ENCODE measurements around the gene NF2.

GRCh38 chr22:29684244-29684643, 80.8 kb downstream of the NF2 start:
- TF ChIP-seq SUZ12 (IDR thresholded peaks at IDR 0.05) (no peak), NFRKB (IDR thresholded peaks at IDR 0.05) (no peak), ARNT (IDR thresholded peaks at IDR 0.05) (no peak), FOXM1 (IDR thresholded peaks at IDR 0.05; ENCODE audit: borderline replicate concordance) (no peak), LEF1 (IDR thresholded peaks at IDR 0.05; ENCODE audit: borderline replicate concordance) (no peak), SP1 (IDR thresholded peaks at IDR 0.05) (no peak), FOXK2 (IDR thresholded peaks at IDR 0.05) (no peak), TARDBP (IDR thresholded peaks at IDR 0.05) (no peak), PKNOX1 (IDR thresholded peaks at IDR 0.05) (no peak), BHLHE40 (IDR thresholded peaks at IDR 0.05; ENCODE audit: borderline replicate concordance) (no peak), FOXA1 (IDR thresholded peaks at IDR 0.05) (no peak), ELF4 (IDR thresholded peaks at IDR 0.05) (no peak)

Measured in HEK293T (cell line).